K562 (cell line): ENCODE results near the gene GMNC. TPM values are rescaled to one million over a fixed set of nuclear protein-coding genes. Genes with fewer than 3 reads are reported as not detected.

Source experiments
- ATAC-seq: fragments of 200-7000 bp; cut with Tn5 transposase; 3 replicates; pipeline ENCODE4 v1.9.1; 2020; ENCODE audit warnings: moderate library complexity
- BruUV-seq: library from RNA; stranded (reverse); fragments of 400-500 nt; replicated peaks from 2 replicates; lab custom pipeline; 2021; lab: Mats Ljungman, UMichigan
- CTCF ChIA-PET: fragments of 300-600 bp; formaldehyde crosslinking; extraction: SDS; loops from one replicate; lab custom pipeline; 2021; ENCODE audit warnings: low intra/inter-chr PET ratio; lab: Yijun Ruan, JAX
- POLR2A ChIA-PET: fragments of 300-600, 350-650 bp; sonication (Branson Sonifier 250); formaldehyde crosslinking; extraction: SDS; loops from one replicate; lab custom pipeline; 2021; ENCODE audit warnings: antibody characterized with exemption, inconsistent platforms; lab: Yijun Ruan, JAX
- DNase-seq, 4 experiments: peaks; one replicate each; pipeline versions ENCODE4 v3.0.0 to v3.0.0-alpha.2; 2011 to 2018; ENCODE audit warnings: low spot score in 3 of 4, mixed read lengths in 3 of 4; ENCODE audit errors: extremely low read depth in 1 of 4
- FAIRE-seq: peaks from 2 replicates; lab custom pipeline; 2011; peaks lifted over from hg19 to GRCh38; lab: Jason Lieb, UNC
- H2AFZ ChIP-seq: 2 replicates; pipeline ENCODE4 v1.6.0; 2011; ENCODE audit warnings: low read depth, low read length, control low read depth, inconsistent platforms
- H3K27ac ChIP-seq: fragments of 200-600 bp; 3 replicates; pipeline ENCODE4 v1.8.0; 2011; ENCODE audit warnings: low read depth, mild to moderate bottlenecking, control low read depth, inconsistent platforms, low read length, moderate library complexity, mixed read lengths; ENCODE audit errors: extremely low read depth
- H3K27me3 ChIP-seq, 2 experiments: fragments of 300-600 bp in 1 of 2; 2 replicates in 1 of 2; 3 replicates in 1 of 2; pipeline versions ENCODE4 v1.6.0 to v1.8.0; 2011; ENCODE audit warnings: inconsistent platforms in 2 of 2, low read length in 2 of 2, mild to moderate bottlenecking in 1 of 2, mixed read lengths in 1 of 2, moderate library complexity in 1 of 2; ENCODE audit not compliant: control insufficient read depth in 2 of 2, insufficient read depth in 2 of 2
- H3K36me3 ChIP-seq: fragments of 300-600 bp; 3 replicates; pipeline ENCODE4 v1.8.0; 2011; ENCODE audit warnings: mild to moderate bottlenecking, low read length, inconsistent platforms; ENCODE audit not compliant: control insufficient read depth, insufficient read depth
- H3K4me1 ChIP-seq, 2 experiments: fragments of 200-600 bp in 1 of 2; replicated peaks in 1 of 2; 2 replicates in 1 of 2; 3 replicates in 1 of 2; pipeline versions ENCODE4 v1.5.1 to v1.8.0; 2011; ENCODE audit warnings: inconsistent platforms in 2 of 2, low read length in 2 of 2, mild to moderate bottlenecking in 1 of 2, mixed read lengths in 1 of 2, moderate library complexity in 1 of 2; ENCODE audit not compliant: control insufficient read depth in 2 of 2, insufficient read depth in 2 of 2
- H3K4me2 ChIP-seq: 2 replicates; pipeline ENCODE4 v1.6.1; 2011; ENCODE audit warnings: low read length, control low read depth, inconsistent platforms, mixed read lengths; ENCODE audit not compliant: insufficient read depth
- H3K4me3 ChIP-seq: fragments of 200-600 bp; sonication (generic), shearing (Covaris generic); 2 replicates; pipeline ENCODE4 v1.5.1; 2016; ENCODE audit warnings: control low read depth, inconsistent platforms
- H3K79me2 ChIP-seq: fragments of 200-600 bp; 3 replicates; pipeline ENCODE4 v1.8.0; 2011; ENCODE audit warnings: low read length, inconsistent platforms; ENCODE audit not compliant: control insufficient read depth, insufficient read depth
- H3K9ac ChIP-seq, 2 experiments: 2 replicates each; pipeline versions ENCODE4 v1.6.0 to v1.6.1; 2011; ENCODE audit warnings: low read depth in 2 of 2, low read length in 2 of 2, control low read depth in 1 of 2, inconsistent platforms in 1 of 2, mild to moderate bottlenecking in 1 of 2, mixed read lengths in 1 of 2; ENCODE audit not compliant: insufficient read depth in 1 of 2
- H3K9me1 ChIP-seq: one replicate; pipeline ENCODE4 v1.6.0; 2011; ENCODE audit warnings: inconsistent platforms, mild to moderate bottlenecking, low read length, moderate library complexity; ENCODE audit not compliant: control insufficient read depth, insufficient read depth
- H3K9me3 ChIP-seq: replicated peaks from 2 replicates; pipeline ENCODE4 v1.5.1; 2011; ENCODE audit warnings: low read depth, low read length, inconsistent platforms; ENCODE audit not compliant: control insufficient read depth, insufficient read depth
- H4K20me1 ChIP-seq: replicated peaks from 2 replicates; pipeline ENCODE4 v1.6.1; 2011; ENCODE audit warnings: low read length, inconsistent platforms, mixed read lengths; ENCODE audit not compliant: control insufficient read depth, insufficient read depth
- ARHGAP35 ChIP-seq: fragments of 450-650 bp; IDR thresholded peaks from 2 replicates; pipeline ENCODE4 v1.6.1; 2018; ENCODE audit not compliant: partially characterized antibody
- FOXK2 ChIP-seq, 2 experiments: fragments of 450-650 bp; IDR thresholded peaks in 1 of 2; conservative IDR thresholded peaks in 1 of 2; 2 replicates each; pipeline ENCODE4 v1.6.1; 2016; ENCODE audit warnings: low read depth in 2 of 2, mild to moderate bottlenecking in 1 of 2
- GTF2E2 ChIP-seq: fragments of 200-800 bp; sonication (Bioruptor generic); IDR thresholded peaks from 2 replicates; pipeline ENCODE4 v1.6.1; 2016; ENCODE audit warnings: missing genetic modification characterization, missing compliant biosample characterization
- LCOR ChIP-seq: sonication (generic); formaldehyde crosslinking; IDR thresholded peaks from 2 replicates; pipeline ENCODE4 v1.8.0; 2022; ENCODE audit warnings: mild to moderate bottlenecking, missing genetic modification reagents
- MEIS2 ChIP-seq: fragments of 450-650 bp; IDR thresholded peaks from 2 replicates; pipeline ENCODE4 v1.6.1; 2014; ENCODE audit warnings: mild to moderate bottlenecking; ENCODE audit not compliant: partially characterized antibody
- MYNN ChIP-seq, 2 experiments: sonication (generic); formaldehyde crosslinking in 1 of 2; IDR thresholded peaks; 2 replicates each; pipeline versions ENCODE4 v1.5.0 to v1.6.1; 2016 to 2020; ENCODE audit warnings: antibody characterized with exemption in 1 of 2, missing genetic modification reagents in 1 of 2
- NR3C1 ChIP-seq: sonication (generic); formaldehyde crosslinking; IDR thresholded peaks from 2 replicates; pipeline ENCODE4 v1.8.1; 2022; ENCODE audit warnings: missing genetic modification reagents
- POLR2AphosphoS2 ChIP-seq: IDR thresholded peaks from 2 replicates; pipeline ENCODE4 v1.6.1; 2012; ENCODE audit warnings: low read length, improper control_type of control experiment
- SAP30 ChIP-seq: fragments of 200-600 bp; sonication (generic); IDR thresholded peaks from 2 replicates; pipeline ENCODE4 v1.6.1; 2012; ENCODE audit warnings: borderline replicate concordance, low read depth, mild to moderate bottlenecking, moderate library complexity, low read length, control low read depth, inconsistent platforms; ENCODE audit not compliant: insufficient read depth, poor library complexity, severe bottlenecking
- SIN3B ChIP-seq: fragments of 450-650 bp; IDR thresholded peaks from 2 replicates; pipeline ENCODE4 v1.6.1; 2017; ENCODE audit warnings: low read depth, mild to moderate bottlenecking, moderate library complexity
- SNIP1 ChIP-seq: fragments of 450-650 bp; IDR thresholded peaks from 2 replicates; pipeline ENCODE4 v1.7.1; 2017; ENCODE audit warnings: low read depth, mild to moderate bottlenecking
- STAT5A ChIP-seq: IDR thresholded peaks from 2 replicates; pipeline ENCODE4 v1.6.1; 2012; ENCODE audit warnings: low read length, inconsistent platforms, borderline replicate concordance
- TAF7 ChIP-seq: fragments of 450-650 bp; IDR thresholded peaks from 2 replicates; pipeline ENCODE4 v1.6.1; 2016; ENCODE audit warnings: missing genetic modification characterization, missing compliant biosample characterization
- THRA ChIP-seq: fragments of 450-650 bp; IDR thresholded peaks from 2 replicates; pipeline ENCODE4 v1.6.1; 2017; ENCODE audit warnings: mild to moderate bottlenecking, moderate library complexity
- YBX1 ChIP-seq: fragments of 450-650 bp; IDR thresholded peaks from 2 replicates; pipeline ENCODE4 v1.7.1; 2016; ENCODE audit warnings: mild to moderate bottlenecking
- ZC3H11A ChIP-seq: IDR thresholded peaks from 2 replicates; pipeline ENCODE4 v1.6.1; 2012; ENCODE audit warnings: low read depth, low read length, improper control_type of control experiment
- ZNF146 ChIP-seq: IDR thresholded peaks from one replicate; pipeline ENCODE4 v1.6.1; 2018; ENCODE audit warnings: missing compliant biosample characterization; ENCODE audit not compliant: unreplicated experiment
- ZNF274 ChIP-seq: IDR thresholded peaks from 2 replicates; pipeline ENCODE4 v1.6.1; 2011; ENCODE audit warnings: low read depth, mild to moderate bottlenecking, low read length, moderate library complexity, borderline replicate concordance
- ZNF586 ChIP-seq: fragments of 450-650 bp; formaldehyde crosslinking; conservative IDR thresholded peaks from 2 replicates; pipeline ENCODE4 v1.4.0; 2020; ENCODE audit warnings: mild to moderate bottlenecking, moderate library complexity
- in situ Hi-C: fragments of 300-500 bp; cut with MboI; formaldehyde crosslinking; loops from 4 replicates; pipeline ENCODE4 v1.15.0; 2018; ENCODE audit warnings: inconsistent platforms, mixed read lengths
- intact Hi-C: fragments of 100-400 bp; cut with micrococcal nuclease; formaldehyde crosslinking; loops from 2 replicates; pipeline ENCODE4 v1.14.2; 2022
- polyA plus RNA-seq, 8 experiments: library from polyadenylated mRNA; depleted of rRNA in 4 of 8; stranded (reverse) in 5 of 8; unstranded in 3 of 8; fragments of >200 nt; fragmentation: Nextera tagmentation in 2 of 8; fragmentation: Illumina TruSeq in 1 of 8; extraction: Ambion mirVana in 2 of 8; extraction: Trizol in 1 of 8; gene quantifications; 2 replicates each; pipeline versions ENCODE4 v1.2.1 to v1.2.3, GENCODE V29; 2011 to 2014; ENCODE audit warnings: inconsistent platforms in 1 of 8, missing spikeins in 1 of 8
- total RNA-seq, 7 experiments: library from RNA; depleted of rRNA in 6 of 7; stranded (reverse); fragments of >200 nt in 6 of 7; fragmentation: Illumina TruSeq in 2 of 7; extraction: Trizol in 2 of 7; gene quantifications; 2 replicates each; pipeline versions ENCODE4 v1.2.1 to v1.2.3, GENCODE V29; 2011 to 2021; ENCODE audit warnings: low replicate concordance in 1 of 7

GMNC gene
- total and polyA plus RNA-seq, 9 of the 15 experiments (the other 6 are each of a cell fraction or from before 2014, with no cell fraction given): not detected

- no peak overlapping the region for H3K27ac ChIP-seq
- no peak for DNase-seq
Observed at GRCh38 chr3:190864002-190864401, 1.5 kb upstream of the GMNC start.

More at GRCh38 chr3:190864002-190864401, 1.5 kb upstream of the GMNC start:
- ChIA-PET CTCF (no interaction called here), POLR2A (no interaction called here)
- H3K79me2 ChIP-seq: no peaks in the 10 kb centered on the region
- no peaks in the 10 kb centered on the region for H4K20me1 ChIP-seq
- H3K27me3 ChIP-seq: no peaks in the 10 kb centered on the region
- H3K4me2 ChIP-seq: no peak overlapping the region
- TF ChIP-seq GTF2E2 (tag): no peak
- TF ChIP-seq ZC3H11A: no peak
- TF ChIP-seq SNIP1: no peak
- no peak for TF ChIP-seq ARHGAP35
- TF ChIP-seq FOXK2 (conservative IDR thresholded peaks at IDR 0.05 in 1 of 2, IDR thresholded peaks at IDR 0.05 in 1 of 2; ENCODE audit: low read depth in 2 of 2): no peak
- TF ChIP-seq NR3C1: no peak
- TF ChIP-seq STAT5A: no peak
- TF ChIP-seq LCOR (CRISPR knock-in tag): no peak
- no peak for TF ChIP-seq POLR2AphosphoS2
- TF ChIP-seq ZNF586 (CRISPR knock-in tag): no peak
- TF ChIP-seq ZNF274: no peak
- no peak for TF ChIP-seq YBX1
- TF ChIP-seq THRA: no peak
- TF ChIP-seq MYNN (IDR thresholded peaks at IDR 0.05): no peak
- TF ChIP-seq MYNN (CRISPR knock-in tag; IDR thresholded peaks at IDR 0.05): no peak
- no peak for TF ChIP-seq SAP30
- TF ChIP-seq TAF7 (tag): no peak
- no peak for TF ChIP-seq MEIS2
- no peak for TF ChIP-seq ZNF146 (CRISPR knock-in tag)
- TF ChIP-seq SIN3B: no peak
- in situ Hi-C loops (no loop called here), intact Hi-C loops (no loop called here)
- H2AFZ ChIP-seq: no peak overlapping the region
- no peaks in the 10 kb centered on the region for H3K4me1 ChIP-seq
- H3K4me3 ChIP-seq: no peak overlapping the region
- H3K9me3 ChIP-seq: no peaks in the 10 kb centered on the region
- no peak overlapping the region for H3K9ac ChIP-seq
- H3K9me1 ChIP-seq: no peaks in the 10 kb centered on the region
- FAIRE-seq (no peak), ATAC-seq (no peak)
- no TSS peak for BruUV-seq
- H3K36me3 ChIP-seq: no peaks in the 10 kb centered on the region
